NCI-H2227 treated with DMSO at 0.1 percent for 48 hours (cell line): Measurements from ENCODE around the gene RASGRF2.

Source experiments
- DNase-seq: peaks from one replicate; lab custom pipeline; 2025; lab: John Stamatoyannopoulos, UW

Gene RASGRF2

DNA sequence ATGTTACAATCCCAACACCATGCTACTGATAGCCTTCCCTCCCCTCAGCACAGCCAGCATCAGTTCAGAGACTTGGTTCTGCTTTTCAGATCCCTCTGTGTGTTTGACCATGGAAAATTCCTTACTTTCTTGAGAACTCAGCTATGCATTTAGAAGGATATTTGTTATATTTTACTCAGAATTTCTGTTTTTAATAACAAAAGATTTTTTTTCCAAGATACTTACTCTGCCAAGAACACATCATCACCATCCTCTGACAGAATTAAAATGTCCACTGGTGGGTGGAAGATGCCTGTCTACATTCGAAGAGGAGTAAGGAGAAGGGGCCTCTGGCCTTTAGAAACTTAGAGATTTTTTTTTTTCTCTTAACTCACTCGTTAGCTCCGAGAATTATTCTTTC lies 216.9 kb downstream of the RASGRF2 start:
- no peak for DNase-seq

- DNase-seq = no peak
Measured at GRCh38 chr5:81179959-81180358, 219.8 kb downstream of the RASGRF2 start.

DNA sequence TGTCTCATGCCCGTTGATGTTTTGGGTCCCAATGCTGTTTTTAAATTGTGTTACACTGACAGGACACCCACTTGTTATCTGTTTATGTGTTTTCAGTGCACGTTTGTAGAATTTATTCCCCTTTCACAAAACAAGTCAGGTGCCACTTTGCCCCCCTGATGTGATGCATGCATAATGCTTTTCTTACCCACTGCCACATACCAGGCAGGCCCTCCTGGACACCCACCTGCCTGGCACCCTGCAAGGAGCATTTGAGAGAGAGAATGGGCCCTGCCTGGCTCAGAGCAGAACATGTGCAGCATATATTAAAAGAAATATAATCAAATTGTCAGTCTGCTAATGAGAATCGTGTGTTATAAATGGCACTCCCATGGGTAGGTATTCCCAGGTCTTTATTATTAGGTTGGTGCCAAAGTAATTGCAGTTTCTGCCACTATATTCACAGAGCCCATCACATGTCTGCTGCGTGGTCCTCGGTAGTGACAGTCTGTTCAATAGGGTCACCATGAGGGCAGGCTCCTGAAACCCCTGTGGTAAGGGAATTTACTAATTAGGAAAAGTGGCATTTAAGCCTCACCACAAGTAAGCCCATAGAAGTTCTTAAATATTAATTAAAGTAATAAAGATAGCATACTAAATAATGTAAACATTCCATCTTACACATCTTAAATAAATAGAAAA lies 220.8 kb downstream of the RASGRF2 start:
- no peak for DNase-seq

- no peak for DNase-seq
Measured at GRCh38 chr5:81181576-81182316, 221.6 kb downstream of the RASGRF2 start.

GRCh38 chr5:81182396-81183390 lies 222.5 kb downstream of the RASGRF2 start:
- no peak for DNase-seq

DNA sequence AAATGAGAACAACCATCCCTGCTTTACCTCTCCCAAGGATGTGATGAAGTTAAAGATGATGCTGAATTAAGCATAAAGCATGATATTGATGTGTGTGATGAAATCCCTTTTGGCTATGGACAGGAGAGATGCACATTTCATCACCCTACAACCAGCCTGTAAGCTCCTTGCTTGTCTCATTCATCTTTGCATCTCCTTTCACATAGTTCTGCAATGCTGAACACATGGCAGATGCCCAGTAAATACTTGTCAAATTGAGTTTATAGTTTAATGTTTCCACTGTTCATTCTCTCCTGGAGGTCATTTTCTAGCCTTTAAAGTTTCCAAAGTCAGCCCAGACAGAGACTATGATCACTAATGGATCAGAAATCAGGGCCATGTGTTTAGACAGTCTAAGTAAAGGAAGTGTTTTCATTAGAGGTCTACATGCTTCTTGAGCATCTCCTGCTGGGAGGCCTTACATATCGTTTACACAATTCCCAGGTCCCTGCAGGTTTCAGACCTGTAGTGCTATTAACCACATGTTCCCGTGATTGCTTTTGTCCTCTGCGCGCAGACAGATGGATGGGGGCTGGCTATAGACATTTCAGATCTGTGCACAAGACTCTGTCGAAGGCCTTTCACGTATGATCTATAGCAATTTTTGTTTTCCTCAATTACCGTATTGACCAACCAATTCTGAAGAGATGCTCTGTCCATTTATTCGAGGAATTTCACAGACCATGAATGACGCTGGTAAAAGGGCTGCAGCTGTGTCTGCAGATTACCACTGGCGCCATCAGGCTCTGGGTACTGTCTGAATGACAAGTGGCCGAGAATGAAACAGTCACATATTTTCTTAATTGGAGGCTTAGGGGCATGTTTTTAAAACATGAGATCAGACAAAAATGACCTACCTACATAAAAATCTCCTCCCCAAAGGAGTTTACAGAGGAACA lies 223.9 kb downstream of the RASGRF2 start:
- DNase-seq = peak; percentile 80

DNA sequence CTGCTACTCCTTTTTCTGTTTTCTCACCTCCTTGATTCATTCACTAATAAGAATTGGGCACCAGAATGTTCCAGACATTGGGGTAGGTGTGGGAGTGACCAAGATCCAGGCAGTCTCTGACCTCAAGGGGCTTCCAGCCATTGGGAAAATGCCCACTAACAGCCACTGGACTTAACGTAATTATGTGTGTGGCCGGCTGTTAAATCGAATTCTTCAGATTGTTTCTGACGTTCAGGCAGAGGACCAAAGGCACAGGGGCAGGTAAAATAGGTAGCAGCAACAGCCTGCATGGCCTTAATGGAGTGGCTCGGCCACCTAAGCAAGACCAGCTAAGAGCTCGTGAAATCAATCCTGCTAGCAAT lies 224.6 kb downstream of the RASGRF2 start:
- no peak for DNase-seq

DNA sequence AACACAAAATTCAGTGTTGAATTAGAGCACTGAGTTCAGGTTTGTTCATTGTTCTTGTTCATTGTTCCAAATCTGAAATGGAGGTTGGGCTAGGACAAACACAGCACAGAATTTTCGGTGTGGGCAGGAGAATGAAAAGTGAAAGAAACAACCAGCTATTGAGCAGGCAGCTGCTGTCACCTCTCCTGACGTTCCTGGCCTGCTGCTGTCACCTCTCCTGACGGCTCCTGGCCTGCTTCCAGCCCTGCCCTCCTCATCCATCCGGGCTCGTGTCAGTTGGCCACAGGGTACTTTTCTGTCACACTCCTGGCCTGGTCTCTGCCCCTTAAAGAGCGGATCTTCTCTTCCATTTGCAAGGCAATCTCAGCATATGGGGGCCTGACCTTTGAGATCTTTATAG lies 227.7 kb downstream of the RASGRF2 start:
- DNase-seq = no peak

GRCh38 chr5:81188962-81189361 lies 228.8 kb downstream of the RASGRF2 start:
- no peak for DNase-seq

DNA sequence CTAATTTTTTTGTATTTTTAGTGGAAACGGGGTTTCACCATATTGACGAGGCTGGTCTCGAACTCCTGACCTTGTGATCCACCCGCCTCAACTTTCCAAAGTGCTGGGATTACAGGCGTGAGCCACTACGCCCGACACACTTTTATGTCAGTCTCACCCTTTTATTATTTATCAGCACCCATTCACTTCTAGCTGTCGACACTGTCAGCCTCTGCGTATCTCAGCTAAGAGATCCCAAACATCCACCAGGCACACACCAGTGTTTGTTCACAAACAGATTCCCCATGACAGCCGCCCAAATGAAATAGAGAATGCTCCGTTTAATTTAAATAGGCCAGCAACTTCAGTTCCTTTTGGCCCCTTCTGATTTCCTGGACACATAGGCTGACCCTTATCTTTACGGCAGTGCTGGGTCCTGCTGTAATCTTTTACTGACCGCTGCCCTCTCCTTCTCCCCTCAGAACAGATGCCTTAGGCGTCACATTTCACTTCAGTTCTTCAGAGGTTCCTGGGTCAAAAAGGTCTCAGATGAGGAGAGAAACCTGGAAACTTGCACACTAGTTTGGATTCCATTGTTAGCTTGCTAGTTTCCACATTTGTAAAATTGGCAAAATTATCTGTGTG lies 229.8 kb downstream of the RASGRF2 start:
- no peak for DNase-seq

- no peak for DNase-seq
Measured at GRCh38 chr5:81191726-81192372, 231.7 kb downstream of the RASGRF2 start.

- no peak for DNase-seq
Measured at GRCh38 chr5:81192373-81192750, 232.2 kb downstream of the RASGRF2 start.

DNA sequence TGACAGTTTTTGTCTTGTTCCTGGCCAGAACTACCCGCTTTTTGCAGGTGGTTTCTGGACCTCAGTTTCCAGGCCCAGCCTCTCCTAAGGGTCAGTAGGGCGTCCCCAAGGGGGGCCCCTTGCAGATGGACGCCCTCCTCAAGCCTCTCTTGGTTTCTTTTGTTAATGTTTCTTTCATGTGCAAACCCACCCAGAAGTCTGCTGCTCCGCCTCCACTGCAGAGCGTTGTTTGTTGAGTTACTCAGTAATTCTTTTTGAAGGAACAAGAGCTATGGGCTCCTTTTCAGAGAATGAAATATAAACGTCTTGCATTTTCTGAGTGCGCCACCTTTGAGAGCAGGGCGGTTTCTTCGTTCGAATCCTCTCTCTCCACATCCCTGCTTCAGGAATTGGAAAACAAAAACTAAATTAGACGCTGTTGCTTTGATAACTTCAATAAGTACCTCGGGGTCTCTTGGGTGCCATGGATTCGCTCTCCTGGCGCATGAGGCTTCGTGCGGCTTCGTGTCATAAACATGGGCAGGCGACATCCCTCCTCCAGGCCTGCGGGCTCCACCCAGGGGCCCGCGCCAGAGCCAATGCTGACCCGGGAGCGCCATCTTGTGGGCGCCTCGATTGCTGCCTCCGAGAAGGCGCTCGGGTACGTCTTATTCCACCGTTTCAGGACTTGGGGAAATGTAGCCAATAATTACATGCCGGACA lies 234.6 kb downstream of the RASGRF2 start:
- DNase-seq = peak; percentile 69

GRCh38 chr5:81195335-81195929 lies 235.3 kb downstream of the RASGRF2 start:
- DNase-seq = no peak

- DNase-seq = no peak
Measured at GRCh38 chr5:81202655-81203054, 242.5 kb downstream of the RASGRF2 start.

GRCh38 chr5:81203729-81204128 lies 243.6 kb downstream of the RASGRF2 start:
- DNase-seq = no peak

GRCh38 chr5:81204205-81204604 lies 244.0 kb downstream of the RASGRF2 start:
- no peak for DNase-seq

DNA sequence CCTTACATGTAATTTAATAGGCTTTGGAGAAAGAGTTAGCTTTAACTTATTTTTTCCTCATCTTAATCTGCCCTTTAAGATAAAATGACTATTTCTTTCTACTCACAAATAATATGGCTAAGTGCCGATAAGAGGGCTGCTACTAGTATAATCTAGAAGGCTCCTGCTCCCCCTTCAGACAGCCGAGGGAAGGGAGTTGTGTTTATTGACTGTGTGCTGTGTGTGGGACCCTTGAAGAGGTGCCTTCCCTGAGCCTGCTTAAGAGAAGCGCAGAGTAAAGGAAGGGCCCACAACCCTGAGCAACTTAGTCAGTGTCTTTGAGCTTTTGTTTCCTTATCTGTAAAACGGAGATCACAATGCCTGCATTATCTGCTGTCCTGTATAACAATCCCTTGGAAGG lies 244.9 kb downstream of the RASGRF2 start:
- DNase-seq = no peak

DNA sequence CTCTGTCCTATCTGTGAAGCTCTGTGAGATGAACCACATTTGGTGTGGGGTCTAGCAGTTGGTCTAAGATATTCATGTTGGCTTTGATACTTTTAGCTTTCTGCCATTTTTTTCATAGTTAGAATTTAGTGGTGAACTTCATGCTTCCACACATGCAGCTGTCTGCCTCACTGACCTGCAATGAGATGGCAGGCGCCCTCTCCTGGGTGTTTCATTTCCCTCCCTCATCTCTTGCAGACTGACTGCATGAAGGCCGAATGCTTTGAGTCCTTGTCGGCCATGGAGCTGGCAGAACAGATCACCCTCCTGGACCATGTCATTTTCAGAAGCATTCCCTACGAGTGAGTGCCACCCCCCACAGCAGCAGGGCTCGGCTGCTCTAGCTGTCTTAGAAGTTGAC lies 246.8 kb downstream of the RASGRF2 start:
- DNase-seq = no peak
